GM19043 (cell line): ENCODE results near the gene PRAMEF15.
"Not testable (repeated sequence)": the region's sequence is repeated elsewhere in the genome, so short reads cannot be mapped to it uniquely, and the experiment has no call there.

Source experiments
- ATAC-seq: cut with Tn5 transposase; IDR thresholded peaks from one replicate; pipeline ENCODE4 v1.9.1; 2021; ENCODE audit warnings: low read depth; ENCODE audit not compliant: unreplicated experiment

PRAMEF15 gene

DNA sequence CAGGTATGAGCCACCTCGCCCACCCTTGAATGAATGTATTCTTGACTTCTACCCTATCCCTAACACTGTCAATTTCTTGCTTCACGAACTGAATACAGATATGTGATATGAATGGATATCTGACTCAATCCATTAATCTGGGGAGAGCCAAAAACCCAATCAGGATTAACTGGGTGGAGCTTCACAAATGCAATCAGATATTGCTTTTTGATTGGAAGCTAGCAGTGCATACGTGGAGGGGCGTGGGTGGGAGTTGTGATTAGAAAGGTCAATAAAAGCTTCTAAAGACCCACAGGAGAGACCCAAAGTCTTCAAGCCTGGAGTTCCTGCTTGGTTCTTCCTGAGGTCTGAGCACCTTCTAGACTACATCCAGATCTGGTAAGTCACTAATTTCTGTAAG, at the start of gene PRAMEF15:
TSS of gene PRAMEF15 (plus strand) at position 301 of the 400 bp plus-strand sequence. CDS start 2,827 bp downstream, outside the sequence.
- ATAC-seq = not testable (repeated sequence)

DNA sequence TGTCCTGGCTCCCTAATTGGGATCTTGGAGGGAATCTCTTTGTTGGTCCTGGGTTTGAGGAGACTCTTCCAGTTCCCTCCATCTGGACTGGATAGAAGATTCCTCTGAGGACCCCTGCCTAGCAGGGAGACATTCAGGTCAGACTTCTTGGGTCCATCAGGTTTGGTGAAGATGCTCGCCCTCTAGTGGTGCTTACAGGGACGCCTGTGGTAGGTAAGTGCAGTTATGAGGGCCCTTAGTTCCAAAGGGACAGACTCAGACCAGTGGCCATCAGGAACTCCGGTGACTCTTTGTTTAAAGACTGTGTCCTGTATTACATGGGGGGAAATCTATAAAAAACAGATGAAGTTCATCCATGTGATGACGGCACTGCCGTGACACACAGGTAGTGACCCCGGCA, 38.4 kb upstream of the PRAMEF15 start:
- not testable (repeated sequence) for ATAC-seq

GRCh38 chr1:13279617-13280016, 35.8 kb upstream of the PRAMEF15 start:
- not testable (repeated sequence) for ATAC-seq

DNA sequence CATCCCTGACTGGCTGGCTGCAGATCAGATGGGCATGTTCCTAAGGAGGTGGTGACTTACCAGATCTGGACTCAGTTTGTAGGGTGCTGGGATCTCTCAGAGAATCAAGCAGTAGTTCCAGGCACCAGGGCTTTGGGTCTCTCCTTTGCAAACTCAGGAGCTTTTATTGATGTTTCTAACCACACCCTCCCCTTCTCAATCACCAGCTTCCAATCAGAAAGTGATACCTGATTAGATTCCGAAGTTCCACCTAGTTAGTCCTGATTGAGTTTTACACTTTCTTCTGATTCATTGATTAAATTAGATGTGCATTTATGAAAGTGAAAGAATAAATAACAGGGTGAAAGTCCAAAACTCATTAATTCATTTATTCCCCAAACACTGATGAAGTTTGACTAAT, 30.3 kb upstream of the PRAMEF15 start, which contains the start of gene PRAMEF8:
TSS of gene PRAMEF8 (minus strand) at position 101 of the 400 bp plus-strand sequence. CDS start 1,046 bp downstream, outside the sequence.
- ATAC-seq = not testable (repeated sequence)

GRCh38 chr1:13289030-13289429, 26.4 kb upstream of the PRAMEF15 start:
- not testable (repeated sequence) for ATAC-seq

- ATAC-seq = not testable (repeated sequence)
These were observed 18.0 kb upstream of the PRAMEF15 start for GRCh38 chr1:13297216-13297931.

DNA sequence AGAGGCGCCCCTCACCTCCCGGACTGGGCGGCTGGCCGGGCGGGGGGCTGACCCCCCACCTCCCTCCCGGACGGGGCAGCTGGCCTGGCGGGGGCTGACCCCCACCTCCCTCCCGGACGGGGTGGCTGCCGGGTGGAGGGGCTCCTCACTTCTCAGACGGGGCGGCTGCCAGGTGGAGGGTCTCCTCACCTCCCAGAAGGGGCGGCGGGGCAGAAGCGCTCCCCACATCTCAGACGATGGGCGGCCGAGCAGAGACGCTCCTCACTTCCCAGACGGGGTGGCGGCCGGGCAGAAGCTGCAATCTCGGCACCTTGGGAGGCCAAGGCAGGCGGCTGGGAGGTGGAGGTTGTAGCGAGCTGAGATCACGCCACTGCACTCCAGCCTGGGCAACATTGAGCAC, 16.7 kb upstream of the PRAMEF15 start:
- not testable (repeated sequence) for ATAC-seq

DNA sequence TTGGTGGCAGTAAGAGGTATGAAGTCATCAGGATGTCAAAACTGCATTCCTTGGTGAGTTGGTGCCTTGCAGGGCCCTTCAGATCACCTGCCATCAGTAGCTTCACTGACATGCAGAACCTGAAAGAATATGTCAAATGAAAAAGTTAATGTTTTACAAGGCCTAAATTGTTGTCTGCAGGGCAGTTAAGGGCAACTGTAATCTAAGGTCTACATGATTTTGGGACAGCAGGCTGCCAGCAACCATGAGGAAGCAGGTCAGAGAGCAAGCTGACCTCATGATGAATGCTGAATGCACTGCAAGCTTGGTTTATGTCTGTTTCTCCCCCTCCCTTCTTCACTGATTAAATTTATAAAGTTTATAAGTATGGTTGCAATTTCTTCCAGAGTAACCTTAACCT, 13.2 kb upstream of the PRAMEF15 start:
- not testable (repeated sequence) for ATAC-seq

DNA sequence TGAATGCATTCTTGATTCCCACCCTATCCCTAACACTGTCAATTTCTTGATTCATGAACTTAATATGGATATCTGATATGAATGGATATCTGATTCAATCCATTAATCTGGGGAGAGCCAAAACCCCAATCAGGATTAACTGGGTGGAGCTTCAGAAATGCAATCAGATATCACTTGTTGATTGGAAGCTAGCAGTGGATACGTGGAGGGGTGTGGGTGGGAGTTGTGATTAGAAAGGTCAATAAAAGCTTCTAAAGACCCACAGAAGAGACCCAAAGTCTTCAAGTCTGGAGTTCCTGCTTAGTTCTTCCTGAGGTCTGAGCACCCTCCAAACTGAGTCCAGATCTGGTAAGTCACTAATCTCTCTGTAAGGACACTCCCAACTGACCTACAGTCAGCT, 12.1 kb upstream of the PRAMEF15 start, which contains the start of gene PRAMEF33:
TSS of gene PRAMEF33 (plus strand) at position 301 of the 400 bp plus-strand sequence. CDS start 2,416 bp downstream, outside the sequence.
- not testable (repeated sequence) for ATAC-seq

- ATAC-seq = not testable (repeated sequence)
These were observed 27.1 kb downstream of the PRAMEF15 start for GRCh38 chr1:13342496-13342895.

DNA sequence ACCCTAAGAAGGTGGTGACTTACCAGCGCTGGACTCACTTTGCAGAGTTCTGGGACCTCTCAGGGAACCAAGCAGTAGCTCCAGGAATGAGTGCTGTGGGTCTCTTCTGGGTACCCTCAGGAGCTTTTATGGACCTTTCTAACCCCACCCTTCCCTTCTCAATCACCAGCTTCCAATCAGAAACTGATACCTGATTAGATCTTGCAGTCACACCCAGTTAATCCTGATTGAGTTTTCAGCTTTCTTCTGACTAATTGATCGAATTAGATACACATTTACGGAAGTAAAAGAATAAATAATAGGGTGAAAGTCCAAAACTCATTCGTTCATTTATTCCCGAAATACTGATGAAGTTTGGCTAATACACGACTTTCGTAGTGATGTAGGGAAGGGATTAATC, 31.7 kb downstream of the PRAMEF15 start, which contains the start of gene PRAMEF14:
TSS of gene PRAMEF14 (minus strand) at position 101 of the 400 bp plus-strand sequence. CDS start 1,820 bp downstream, outside the sequence.
- ATAC-seq = not testable (repeated sequence)

GRCh38 chr1:13353476-13353875, 38.1 kb downstream of the PRAMEF15 start:
- ATAC-seq = not testable (repeated sequence)

DNA sequence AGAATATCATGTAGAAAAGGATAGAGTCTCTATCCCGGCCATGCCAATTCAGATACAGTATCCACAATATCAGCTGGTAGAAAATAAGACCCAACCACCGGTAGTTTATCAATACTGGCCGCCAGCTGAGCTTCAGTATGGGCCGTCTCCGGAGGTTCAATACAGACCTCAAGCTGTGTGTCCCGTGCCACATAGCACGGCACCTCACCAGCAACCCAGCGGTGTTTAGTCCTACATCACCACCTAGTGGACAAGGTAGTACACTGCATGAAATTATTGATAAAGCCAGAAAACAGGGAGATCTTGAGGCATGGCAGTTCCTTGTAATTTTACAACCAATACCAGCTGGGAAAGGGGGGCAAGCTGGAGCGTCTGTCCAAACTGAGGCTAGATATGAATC, 39.1 kb downstream of the PRAMEF15 start:
- ATAC-seq = not testable (repeated sequence)

DNA sequence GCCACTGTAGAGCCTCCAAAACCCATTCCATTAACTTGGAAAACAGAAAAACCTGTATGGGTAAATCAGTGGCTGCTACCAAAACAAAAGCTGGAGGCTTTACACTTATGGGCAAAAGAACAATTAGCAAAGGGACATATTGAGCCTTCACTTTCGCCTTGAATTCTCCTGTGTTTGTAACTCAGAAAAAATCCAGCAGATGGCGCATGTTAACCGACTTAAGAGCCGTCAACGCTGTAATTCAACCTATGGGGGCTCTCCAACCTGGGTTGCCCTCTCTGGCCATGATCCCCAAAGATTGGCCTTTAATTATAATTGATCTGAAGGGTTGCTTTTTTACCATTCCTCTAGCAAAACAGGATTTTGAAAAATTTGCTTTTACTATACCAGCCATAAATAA, 41.4 kb downstream of the PRAMEF15 start:
- ATAC-seq = not testable (repeated sequence)

GRCh38 chr1:13362364-13362763, 47.0 kb downstream of the PRAMEF15 start:
- not testable (repeated sequence) for ATAC-seq

- ATAC-seq = not testable (repeated sequence)
These were observed 49.5 kb downstream of the PRAMEF15 start for GRCh38 chr1:13364928-13365327.

DNA sequence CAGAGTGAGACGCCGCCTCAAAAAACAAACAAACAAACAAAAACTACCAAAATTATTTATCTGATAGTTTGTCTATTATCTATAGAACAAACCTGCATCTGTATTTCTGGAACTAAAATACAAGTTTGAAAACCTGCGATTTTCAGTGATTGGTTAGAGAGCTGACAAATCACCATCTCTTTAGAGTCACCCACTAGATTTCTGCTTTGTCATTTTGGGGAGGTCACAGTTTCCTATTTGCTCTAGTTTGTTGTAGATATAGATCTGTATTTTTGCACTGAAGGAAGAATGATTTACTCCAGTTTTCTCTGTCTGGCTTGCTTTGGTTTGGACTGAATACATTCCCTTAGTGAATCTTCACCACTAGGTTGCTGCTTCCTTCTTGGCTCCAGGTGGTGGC, 51.2 kb downstream of the PRAMEF15 start:
- not testable (repeated sequence) for ATAC-seq

DNA sequence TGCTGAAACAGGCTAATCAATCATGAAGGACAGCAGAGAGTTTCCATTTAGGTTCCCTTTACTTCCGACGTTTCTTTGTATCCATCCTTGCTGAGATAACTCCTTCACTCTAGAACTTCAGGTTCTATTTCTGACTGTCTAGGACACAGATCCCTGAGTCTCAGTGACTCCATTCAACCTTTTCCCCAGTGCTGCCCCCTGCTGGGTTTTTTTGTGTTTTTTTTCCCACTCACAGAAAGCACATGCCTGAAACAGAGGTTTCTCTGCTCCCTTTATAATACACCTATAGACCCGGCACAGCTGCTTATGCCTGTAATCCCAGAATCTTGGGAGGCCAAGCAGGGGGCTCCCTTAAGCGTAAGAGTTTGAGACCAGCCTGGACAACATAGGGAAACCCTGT, 53.2 kb downstream of the PRAMEF15 start:
- ATAC-seq = not testable (repeated sequence)
